AG09309 (cell line): Measurements from ENCODE around the gene USP13.

Source experiments
- DNase-seq: peaks from one replicate; pipeline ENCODE4 v3.0.0-alpha.2; 2010; ENCODE audit warnings: low read depth
- H3K4me3 ChIP-seq: 2 replicates; pipeline ENCODE4 v1.5.1; 2011; ENCODE audit warnings: mild to moderate bottlenecking, low read depth, low read length, moderate library complexity; ENCODE audit not compliant: control insufficient read depth
- CTCF ChIP-seq: IDR thresholded peaks from 2 replicates; pipeline ENCODE4 v1.5.1; 2011; ENCODE audit warnings: mild to moderate bottlenecking, low read depth, low read length, inconsistent platforms; ENCODE audit not compliant: insufficient read depth, control insufficient read depth; ENCODE audit errors: missing control alignments

USP13 gene

GRCh38 chr3:179660872-179661271 lies 8.0 kb downstream of the USP13 start:
- no peak overlapping the region for H3K4me3 ChIP-seq
- no peak for DNase-seq
- no peak for TF ChIP-seq CTCF

GRCh38 chr3:179661777-179662176 lies 8.9 kb downstream of the USP13 start:
- TF ChIP-seq CTCF = no peak
- no peak overlapping the region for H3K4me3 ChIP-seq
- DNase-seq = no peak

GRCh38 chr3:179663093-179663492 lies 10.3 kb downstream of the USP13 start:
- no peak for TF ChIP-seq CTCF

GRCh38 chr3:179666030-179666429 lies 13.2 kb downstream of the USP13 start:
- no peak for TF ChIP-seq CTCF
- DNase-seq = no peak
- H3K4me3 ChIP-seq = no peak overlapping the region

More at GRCh38 chr3:179663093-179663492, 10.3 kb downstream of the USP13 start:
- no peak overlapping the region for H3K4me3 ChIP-seq
- DNase-seq = no peak

GRCh38 chr3:179666436-179667035 lies 13.7 kb downstream of the USP13 start:
- no peak overlapping the region for H3K4me3 ChIP-seq
- no peak for TF ChIP-seq CTCF
- no peak for DNase-seq

GRCh38 chr3:179668429-179668828 lies 15.6 kb downstream of the USP13 start:
- no peak overlapping the region for H3K4me3 ChIP-seq
- no peak for DNase-seq
- TF ChIP-seq CTCF = no peak

GRCh38 chr3:179670311-179670710 lies 17.5 kb downstream of the USP13 start:
- no peak overlapping the region for H3K4me3 ChIP-seq
- DNase-seq = no peak
- TF ChIP-seq CTCF = no peak
